ENCODE data around the gene FAR2.

- TF ChIP-seq CTCF (IDR thresholded peaks at IDR 0.05) (no peak), POLR2A (IDR thresholded peaks at IDR 0.05) (no peak), POLR2AphosphoS5 (IDR thresholded peaks at IDR 0.05) (no peak)
Measured at GRCh38 chr12:29201746-29202145, 52.7 kb downstream of the FAR2 start.
